Lung (tissue), 12 donors: ENCODE results near the gene FFAR1. TPM values are rescaled to one million over a fixed set of nuclear protein-coding genes. Genes with fewer than 3 reads are reported as not detected.

Experiments
- ATAC-seq: fragments of 200-7000 bp; cut with Tn5 transposase; one replicate; pipeline ENCODE4 v1.9.1; 2020; ENCODE audit warnings: moderate number of reproducible peaks; ENCODE audit not compliant: insufficient read depth, low FRiP score
- DNase-seq, 3 donors: peaks; one replicate each; pipeline ENCODE4 v3.0.0-alpha.2; 2013 to 2017
- H3K27ac ChIP-seq, 2 donors: one replicate each; pipeline ENCODE4 v1.5.1; 2013; ENCODE audit warnings: mild to moderate bottlenecking in 2 of 2, moderate library complexity in 2 of 2, control low read depth in 1 of 2, inconsistent platforms in 1 of 2, low read depth in 1 of 2, low read length in 1 of 2
- H3K27me3 ChIP-seq, 3 donors: one replicate each; pipeline ENCODE4 v1.5.1; 2013; ENCODE audit warnings: low read length in 2 of 3; ENCODE audit not compliant: control insufficient read depth in 3 of 3, insufficient read depth in 3 of 3
- H3K36me3 ChIP-seq, 4 donors: one replicate each; pipeline ENCODE4 v1.5.1; 2013; ENCODE audit warnings: low read length in 4 of 4, mild to moderate bottlenecking in 1 of 4, moderate library complexity in 1 of 4; ENCODE audit not compliant: control insufficient read depth in 4 of 4, insufficient read depth in 4 of 4
- H3K4me1 ChIP-seq, 5 donors: one replicate each; pipeline ENCODE4 v1.5.1; 2013; ENCODE audit warnings: low read length in 5 of 5, mild to moderate bottlenecking in 2 of 5, moderate library complexity in 1 of 5; ENCODE audit not compliant: control insufficient read depth in 5 of 5, insufficient read depth in 5 of 5
- H3K4me3 ChIP-seq: one replicate; pipeline ENCODE4 v1.5.1; 2013; ENCODE audit warnings: mild to moderate bottlenecking, control low read depth, moderate library complexity
- H3K9ac ChIP-seq, 2 donors: one replicate each; pipeline ENCODE4 v1.5.1; 2013; ENCODE audit warnings: low read length in 2 of 2, control low read depth in 1 of 2; ENCODE audit not compliant: insufficient read depth in 1 of 2
- H3K9me3 ChIP-seq, 4 donors: one replicate each; pipeline ENCODE4 v1.5.1; 2013; ENCODE audit warnings: low read length in 3 of 4, mild to moderate bottlenecking in 1 of 4, moderate library complexity in 1 of 4; ENCODE audit not compliant: control insufficient read depth in 4 of 4, insufficient read depth in 3 of 4
- WGBS, 2 donors: extraction: QIAGEN DNeasy Blood & Tissue Kit; methylation state at CpG; one replicate each; pipeline ENCODE4 v1.1.7; 2013; 5-methylcytosine and 5-hydroxymethylcytosine counted together
- polyA plus RNA-seq, 2 donors: library from polyadenylated mRNA; stranded (reverse); fragments of 200-250 nt; gene quantifications; one replicate each; pipeline ENCODE4 v1.2.1, GENCODE V29; 2013
- total RNA-seq, 2 donors: library from RNA; depleted of rRNA in 1 of 2; stranded (reverse); fragments of >200 nt in 1 of 2; gene quantifications; one replicate each; pipeline ENCODE4 v1.2.1, GENCODE V29; 2014 to 2021
- TF ChIP-seq, protein P1 (sequence below): IDR thresholded peaks from 2 replicates; pipeline ENCODE4 v1.5.1; 2012; ENCODE audit warnings: mild to moderate bottlenecking; ENCODE audit errors: control extremely low read depth, extremely low read depth
- donor health status: control.
- donor health status: control.
- donor health status: Bipolar disorder and iron deficiency.
- donor health status: healthy.
- donor health status: DM: yes; HTN: yes; CAD: no.

The FFAR1 gene
- total and polyA plus RNA-seq, 4 donors: 0.06 to 1.1 (median 0.43) TPM

GRCh38 chr19:35317464-35318043 lies 30.1 kb upstream of the FFAR1 start:
- H3K9me3 ChIP-seq: peaks cover 0 to 3% (median 0%) of the 10 kb centered on the region in 4 donors
- peak overlapping the region in 1 of 2 donors; percentile 48 for H3K27ac ChIP-seq
- 62 to 66% methylated on average over 7 of the region's 7 CpGs for WGBS, 2 donors
- H3K4me1 ChIP-seq: peaks cover 0 to 27% (median 4%) of the 10 kb centered on the region in 5 donors
- TF ChIP-seq, protein P1, sequence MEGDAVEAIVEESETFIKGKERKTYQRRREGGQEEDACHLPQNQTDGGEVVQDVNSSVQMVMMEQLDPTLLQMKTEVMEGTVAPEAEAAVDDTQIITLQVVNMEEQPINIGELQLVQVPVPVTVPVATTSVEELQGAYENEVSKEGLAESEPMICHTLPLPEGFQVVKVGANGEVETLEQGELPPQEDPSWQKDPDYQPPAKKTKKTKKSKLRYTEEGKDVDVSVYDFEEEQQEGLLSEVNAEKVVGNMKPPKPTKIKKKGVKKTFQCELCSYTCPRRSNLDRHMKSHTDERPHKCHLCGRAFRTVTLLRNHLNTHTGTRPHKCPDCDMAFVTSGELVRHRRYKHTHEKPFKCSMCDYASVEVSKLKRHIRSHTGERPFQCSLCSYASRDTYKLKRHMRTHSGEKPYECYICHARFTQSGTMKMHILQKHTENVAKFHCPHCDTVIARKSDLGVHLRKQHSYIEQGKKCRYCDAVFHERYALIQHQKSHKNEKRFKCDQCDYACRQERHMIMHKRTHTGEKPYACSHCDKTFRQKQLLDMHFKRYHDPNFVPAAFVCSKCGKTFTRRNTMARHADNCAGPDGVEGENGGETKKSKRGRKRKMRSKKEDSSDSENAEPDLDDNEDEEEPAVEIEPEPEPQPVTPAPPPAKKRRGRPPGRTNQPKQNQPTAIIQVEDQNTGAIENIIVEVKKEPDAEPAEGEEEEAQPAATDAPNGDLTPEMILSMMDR: no peak
- H3K4me3 ChIP-seq: no peak overlapping the region
- ATAC-seq (no peak), DNase-seq (no peak)
- no peak overlapping the region for H3K9ac ChIP-seq
- no peaks in the 10 kb centered on the region for H3K36me3 ChIP-seq
- H3K27me3 ChIP-seq: no peaks in the 10 kb centered on the region

DNA sequence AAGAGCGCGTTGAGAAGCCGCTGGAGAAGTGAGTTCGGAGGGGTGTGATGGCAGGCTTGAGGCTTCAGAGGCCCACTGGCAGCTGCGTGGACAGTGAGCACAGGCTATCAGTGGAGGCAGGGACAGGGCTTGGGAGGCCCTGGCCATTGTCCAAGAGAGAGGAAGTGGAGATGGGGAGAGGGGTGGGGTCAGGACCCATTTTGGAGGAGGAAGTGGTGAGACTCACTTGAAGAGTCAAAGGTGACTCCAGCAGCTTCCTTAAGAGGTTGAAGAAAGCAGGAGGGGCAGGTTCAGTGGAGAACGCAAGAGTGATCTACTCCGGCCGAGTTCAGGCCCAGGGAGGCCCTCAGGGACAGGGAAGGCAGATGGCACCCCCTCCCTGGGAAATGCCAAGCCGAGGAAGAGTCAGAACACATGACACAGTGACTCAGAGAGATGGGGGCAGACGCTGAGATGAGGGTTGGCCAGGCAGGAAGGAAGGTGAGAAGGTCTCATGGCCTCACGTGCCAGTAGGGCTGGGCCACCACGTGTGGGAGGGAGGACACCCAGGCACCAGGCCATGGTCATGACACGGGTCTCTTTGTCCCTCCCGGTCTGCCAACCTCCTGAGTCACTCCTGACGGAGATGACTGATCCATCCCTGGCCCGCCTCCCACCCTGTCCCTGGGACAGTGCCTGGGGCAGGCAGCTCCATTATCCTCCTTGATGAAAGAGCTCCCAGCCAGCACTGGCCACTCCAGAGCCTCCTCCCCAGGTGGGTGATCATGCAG lies 28.8 kb upstream of the FFAR1 start:
- WGBS, 2 donors: 49 to 53% methylated on average over 16 of the region's 16 CpGs
- TF ChIP-seq, protein P1: no peak
- DNase-seq: peak in 2 of 3 donors; percentile 30 to 52
- H3K4me3 ChIP-seq: no peak overlapping the region
- peak overlapping the region in 1 of 2 donors; percentile 63 for H3K27ac ChIP-seq
- no peaks in the 10 kb centered on the region for H3K36me3 ChIP-seq
- H3K27me3 ChIP-seq: no peaks in the 10 kb centered on the region
- H3K9ac ChIP-seq: no peak overlapping the region
- peaks cover 0 to 27% (median 4%) of the 10 kb centered on the region in 5 donors for H3K4me1 ChIP-seq
- ATAC-seq: peak; percentile 81
- H3K9me3 ChIP-seq: peaks cover 0 to 3% (median 0%) of the 10 kb centered on the region in 4 donors

DNA sequence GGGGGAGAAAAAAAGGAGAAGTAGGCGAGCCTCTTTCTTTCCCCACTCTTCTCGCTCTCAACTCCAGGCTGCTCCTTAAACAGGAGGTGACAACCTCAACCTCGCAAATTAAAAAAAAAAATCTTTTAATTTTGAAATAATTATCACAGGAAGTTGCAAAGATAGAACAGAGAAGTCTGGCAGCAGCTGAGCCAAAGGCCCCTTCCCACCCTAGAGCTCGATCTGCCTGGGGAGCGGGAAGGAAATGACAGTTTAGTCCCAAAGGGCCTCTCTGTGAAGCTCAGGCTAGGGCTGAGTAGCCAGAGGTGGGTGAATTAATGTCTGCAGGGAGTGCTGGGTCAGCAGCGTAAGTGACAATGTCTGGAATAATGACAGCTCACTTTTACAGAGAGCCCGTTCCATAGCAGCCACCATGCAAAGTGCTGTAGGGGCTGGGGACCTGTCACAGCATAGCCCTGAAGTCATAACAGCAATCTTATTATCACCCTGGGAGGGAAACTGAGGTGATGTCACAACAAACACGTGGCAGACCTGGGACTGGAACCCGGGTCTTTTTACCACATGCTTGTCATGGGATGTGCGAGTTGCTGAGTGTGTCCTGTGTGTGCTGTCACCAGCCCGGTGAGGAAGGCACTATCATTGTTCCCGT lies 27.5 kb upstream of the FFAR1 start:
- 20 to 50% methylated on average over 12 of the region's 12 CpGs for WGBS, 2 donors
- Histone ChIP-seq H3K27me3 (no peaks in the 10 kb centered on the region), H3K4me3 (no peak overlapping the region), H3K9me3 (peaks cover 0 to 3% (median 0%) of the 10 kb centered on the region in 4 donors), H3K9ac (no peak overlapping the region), H3K36me3 (no peaks in the 10 kb centered on the region), H3K27ac (peak overlapping the region in 1 of 2 donors; percentile 60), H3K4me1 (peaks cover 0 to 27% (median 4%) of the 10 kb centered on the region in 5 donors)
- TF ChIP-seq, protein P1: no peak
- ATAC-seq (no peak), DNase-seq (peak in 1 of 3 donors; percentile 38)
